KOPT-K1 (cell line): ENCODE results near the gene RFESD.
"Not testable (repeated sequence)": the region's sequence is repeated elsewhere in the genome, so short reads cannot be mapped to it uniquely, and the experiment has no call there.

ENCODE experiments used
- H3K27ac ChIP-seq: fragments of 200-600 bp; sonication (generic); 2 replicates; pipeline ENCODE4 v1.5.1; 2016; ENCODE audit warnings: antibody characterized with exemption, mild to moderate bottlenecking, low read depth, low read length; ENCODE audit not compliant: poor library complexity, severe bottlenecking
- H3K36me3 ChIP-seq: fragments of 200-600 bp; sonication (generic); 2 replicates; pipeline ENCODE4 v1.5.1; 2017; ENCODE audit warnings: antibody characterized with exemption, mild to moderate bottlenecking, low read length, moderate library complexity; ENCODE audit not compliant: insufficient read depth
- H3K9me3 ChIP-seq: fragments of 200-600 bp; sonication (generic); 2 replicates; pipeline ENCODE4 v1.5.1; 2017; ENCODE audit warnings: antibody characterized with exemption, low read length, mild to moderate bottlenecking; ENCODE audit not compliant: insufficient read depth, poor library complexity, severe bottlenecking

Gene RFESD

GRCh38 chr5:95620870-95621838, 25.4 kb upstream of the RFESD start:
- no peaks in the 10 kb centered on the region for H3K9me3 ChIP-seq
- no peaks in the 10 kb centered on the region for H3K36me3 ChIP-seq
- H3K27ac ChIP-seq: peak overlapping the region; percentile 57

- Histone ChIP-seq H3K27ac (peak overlapping the region; percentile 57), H3K36me3 (no peaks in the 10 kb centered on the region), H3K9me3 (no peaks in the 10 kb centered on the region)
Measured at GRCh38 chr5:95621839-95622629, 24.5 kb upstream of the RFESD start.

GRCh38 chr5:95623706-95624105, 22.9 kb upstream of the RFESD start:
- Histone ChIP-seq H3K27ac (no peak overlapping the region), H3K36me3 (no peaks in the 10 kb centered on the region), H3K9me3 (no peaks in the 10 kb centered on the region)

GRCh38 chr5:95624368-95624767, 22.2 kb upstream of the RFESD start:
- H3K36me3 ChIP-seq: no peaks in the 10 kb centered on the region
- H3K9me3 ChIP-seq: no peaks in the 10 kb centered on the region
- no peak overlapping the region for H3K27ac ChIP-seq

- no peak overlapping the region for H3K27ac ChIP-seq
- no peaks in the 10 kb centered on the region for H3K36me3 ChIP-seq
- no peaks in the 10 kb centered on the region for H3K9me3 ChIP-seq
Measured at GRCh38 chr5:95626701-95627100, 19.9 kb upstream of the RFESD start.

DNA sequence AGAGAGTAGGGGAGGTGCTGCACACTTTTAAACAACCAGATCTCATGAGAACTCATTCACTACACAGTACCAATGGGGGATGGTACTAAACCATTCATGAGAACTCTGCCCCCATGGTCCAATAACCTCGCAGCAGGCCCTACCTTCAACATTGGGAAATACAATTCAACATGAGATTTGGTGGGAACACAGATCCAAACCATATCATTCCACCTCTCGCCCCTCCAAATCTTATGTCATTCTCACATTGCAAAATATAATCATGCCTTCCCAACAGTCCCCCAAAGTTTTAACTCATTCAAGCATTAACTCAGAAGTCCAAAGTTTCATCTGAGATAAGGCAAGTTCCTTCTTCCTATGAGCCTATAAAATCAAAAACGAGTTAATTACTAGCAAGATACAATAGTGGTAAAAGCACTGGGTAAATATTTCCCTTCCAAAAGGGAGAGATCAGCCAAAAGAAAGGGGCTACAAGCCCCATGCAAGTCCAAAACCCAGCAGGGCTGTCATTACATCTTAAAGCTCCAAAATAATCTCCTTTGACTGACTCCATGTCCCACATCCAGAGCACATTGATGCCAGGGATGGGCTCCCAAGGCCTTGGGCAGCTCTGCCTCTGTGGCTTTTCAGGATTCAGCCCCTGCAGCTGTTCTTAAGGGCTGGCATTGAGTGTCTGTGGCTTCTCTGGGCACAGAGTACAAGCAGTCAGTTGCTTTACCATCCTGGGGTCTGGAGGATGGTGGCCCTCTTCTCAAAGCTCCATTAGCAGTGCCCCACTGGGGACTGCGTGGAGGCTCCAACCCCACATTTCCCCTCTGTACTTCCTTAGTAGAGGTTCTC, 18.4 kb upstream of the RFESD start:
- Histone ChIP-seq H3K9me3 (no peaks in the 10 kb centered on the region), H3K36me3 (no peaks in the 10 kb centered on the region), H3K27ac (no peak overlapping the region)

GRCh38 chr5:95628933-95629332, 17.6 kb upstream of the RFESD start:
- Histone ChIP-seq H3K27ac (no peak overlapping the region), H3K36me3 (no peaks in the 10 kb centered on the region)

DNA sequence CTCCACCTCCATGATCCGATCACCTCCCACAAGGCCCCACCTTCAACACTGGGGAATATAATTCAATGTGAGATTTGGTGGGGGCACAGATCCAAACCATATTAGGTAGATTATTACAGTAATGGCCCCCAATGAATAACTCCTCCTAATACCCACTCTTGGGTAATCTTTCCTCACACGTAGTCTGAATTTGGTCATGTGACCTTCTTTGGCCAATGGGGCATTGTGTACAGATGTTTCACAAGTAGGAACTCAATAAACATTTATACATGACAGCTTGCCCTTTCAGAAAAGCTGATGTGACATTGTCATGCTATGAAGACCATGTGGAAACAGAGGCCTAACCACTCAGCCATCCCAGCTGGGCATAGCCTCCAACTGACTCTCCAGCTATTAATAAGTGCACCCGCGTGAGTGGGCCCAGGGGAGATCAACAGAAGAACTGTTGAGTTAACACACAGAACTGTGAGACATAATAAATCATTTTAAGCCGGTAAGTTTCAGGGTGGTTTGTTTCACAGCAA, 16.1 kb upstream of the RFESD start:
- Histone ChIP-seq H3K27ac (no peak overlapping the region), H3K9me3 (no peaks in the 10 kb centered on the region), H3K36me3 (no peaks in the 10 kb centered on the region)

More at GRCh38 chr5:95628933-95629332, 17.6 kb upstream of the RFESD start:
- H3K9me3 ChIP-seq: no peaks in the 10 kb centered on the region

- Histone ChIP-seq H3K27ac (no peak overlapping the region), H3K9me3 (no peaks in the 10 kb centered on the region), H3K36me3 (no peaks in the 10 kb centered on the region)
Measured at GRCh38 chr5:95631255-95631958, 15.2 kb upstream of the RFESD start.

GRCh38 chr5:95631991-95632675, 14.4 kb upstream of the RFESD start:
- no peaks in the 10 kb centered on the region for H3K36me3 ChIP-seq
- no peak overlapping the region for H3K27ac ChIP-seq
- H3K9me3 ChIP-seq: no peaks in the 10 kb centered on the region

GRCh38 chr5:95632942-95633341, 13.6 kb upstream of the RFESD start:
- H3K9me3 ChIP-seq, H3K36me3 ChIP-seq, H3K27ac ChIP-seq: not testable (repeated sequence)

DNA sequence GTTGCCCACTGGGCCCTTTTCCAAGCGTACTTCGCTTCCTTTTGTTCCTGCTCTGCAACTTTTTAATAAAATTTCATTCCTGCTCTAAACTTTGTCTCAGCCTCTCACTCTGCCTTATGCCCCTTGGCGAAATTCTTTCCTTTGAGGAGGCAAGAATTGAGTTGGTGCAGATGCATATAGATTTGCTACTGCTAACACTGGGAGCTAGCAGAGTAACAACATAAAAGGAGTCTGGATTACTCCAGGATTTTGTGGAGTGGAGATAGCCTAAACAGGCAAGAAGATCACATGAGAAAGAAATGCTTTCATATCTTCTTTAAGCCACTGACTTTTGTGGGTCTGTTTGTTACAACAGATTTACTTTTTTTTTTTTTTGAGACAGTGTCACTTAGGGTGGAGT, 12.9 kb upstream of the RFESD start:
- H3K36me3 ChIP-seq: no peaks in the 10 kb centered on the region
- H3K9me3 ChIP-seq: no peaks in the 10 kb centered on the region
- no peak overlapping the region for H3K27ac ChIP-seq

DNA sequence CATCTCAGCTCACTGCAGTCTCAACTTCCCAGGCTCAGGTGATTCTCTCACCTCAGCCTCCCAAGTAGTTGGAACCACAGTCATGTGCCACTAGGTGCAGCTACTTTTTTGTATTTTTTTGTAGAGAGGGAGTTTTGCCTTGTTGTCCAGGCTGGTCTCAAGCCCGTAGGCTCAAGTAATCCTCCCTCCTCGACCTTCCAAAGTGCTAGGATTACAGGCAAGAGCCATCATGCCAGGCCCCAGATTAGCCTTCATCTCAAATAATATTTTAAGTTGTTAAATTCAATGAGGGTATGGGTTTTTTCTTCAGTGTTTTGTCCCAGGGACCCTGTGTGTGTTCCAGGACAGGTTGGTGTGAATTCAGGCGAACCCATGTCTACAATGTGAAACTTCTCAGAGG, 12.5 kb upstream of the RFESD start:
- H3K9me3 ChIP-seq: no peaks in the 10 kb centered on the region
- H3K27ac ChIP-seq: no peak overlapping the region
- no peaks in the 10 kb centered on the region for H3K36me3 ChIP-seq

DNA sequence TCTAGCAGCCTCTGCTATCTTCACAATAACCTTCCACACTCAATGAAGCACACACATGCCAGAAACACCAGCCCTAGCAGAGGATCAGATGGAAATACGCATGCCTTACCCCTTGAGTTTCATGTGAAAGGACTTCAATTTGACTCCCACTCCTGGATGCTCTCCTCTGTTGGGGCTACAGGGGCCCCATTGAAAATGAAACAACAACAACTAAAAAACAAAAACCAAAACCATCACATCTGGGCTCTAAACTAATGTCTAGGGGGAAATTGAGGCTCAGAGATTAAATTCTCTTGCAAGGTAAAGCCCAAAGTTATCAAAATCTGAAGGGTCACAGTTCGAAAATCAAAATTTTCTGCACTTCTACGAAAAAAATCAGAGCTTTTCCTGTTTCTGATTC, 7.9 kb upstream of the RFESD start:
- H3K36me3 ChIP-seq: no peaks in the 10 kb centered on the region
- no peaks in the 10 kb centered on the region for H3K9me3 ChIP-seq
- H3K27ac ChIP-seq: no peak overlapping the region
